Panc1 (cell line): Measurements from ENCODE around the gene FAM83C. TPM values are rescaled to one million over a fixed set of nuclear protein-coding genes. Genes with fewer than 3 reads are reported as not detected.
"Not testable (repeated sequence)": the region's sequence is repeated elsewhere in the genome, so short reads cannot be mapped to it uniquely, and the experiment has no call there.

ENCODE experiments used
- ATAC-seq: fragments of 200-7000 bp; cut with Tn5 transposase; 2 replicates; pipeline ENCODE4 v1.9.1; 2020; ENCODE audit warnings: mild to moderate bottlenecking, moderate library complexity
- BruUV-seq: library from RNA; stranded (reverse); fragments of 400-500 nt; replicated peaks from 2 replicates; lab custom pipeline; 2021; lab: Mats Ljungman, UMichigan
- CTCF ChIA-PET: fragments of 300-600 bp; sonication (Branson Sonifier 250); formaldehyde crosslinking; loops from one replicate; lab custom pipeline; 2022; ENCODE audit warnings: antibody characterized with exemption; lab: Charles Lee
- POLR2A ChIA-PET: fragments of 300-600 bp; sonication (Branson Sonifier 250); formaldehyde crosslinking; loops from one replicate; lab custom pipeline; 2022; ENCODE audit warnings: antibody characterized with exemption; lab: Charles Lee
- DNase-seq: peaks from one replicate; pipeline ENCODE4 v3.0.0-alpha.2; 2010; ENCODE audit warnings: low read depth, low spot score
- H3K27ac ChIP-seq: 2 replicates; pipeline ENCODE4 v1.5.1; 2011; ENCODE audit warnings: mild to moderate bottlenecking, low read length, inconsistent platforms
- H3K27me3 ChIP-seq: fragments of 200-500 bp; sonication (Bioruptor generic); 2 replicates; pipeline ENCODE4 v1.6.0; 2014; ENCODE audit warnings: low read length, inconsistent platforms; ENCODE audit not compliant: control insufficient read depth, insufficient read depth
- H3K36me3 ChIP-seq: fragments of 200-500 bp; sonication (Bioruptor generic); 2 replicates; pipeline ENCODE4 v1.5.1; 2014; ENCODE audit warnings: inconsistent platforms, mild to moderate bottlenecking, low read length, moderate library complexity; ENCODE audit not compliant: control insufficient read depth, insufficient read depth
- H3K4me1 ChIP-seq: 2 replicates; pipeline ENCODE4 v1.5.1; 2011; ENCODE audit warnings: inconsistent platforms, mild to moderate bottlenecking, low read length, moderate library complexity; ENCODE audit not compliant: control insufficient read depth, insufficient read depth
- H3K4me3 ChIP-seq, 2 experiments: 2 replicates each; pipeline ENCODE4 v1.5.1; 2011 to 2012; ENCODE audit warnings: low read depth in 2 of 2, low read length in 2 of 2, mild to moderate bottlenecking in 2 of 2, inconsistent platforms in 1 of 2, moderate library complexity in 1 of 2
- H3K9me3 ChIP-seq: fragments of 200-500 bp; sonication (Bioruptor generic); 2 replicates; pipeline ENCODE4 v1.5.1; 2014; ENCODE audit warnings: low read depth, mild to moderate bottlenecking, inconsistent platforms, low read length, moderate library complexity; ENCODE audit not compliant: control insufficient read depth, insufficient read depth
- CTCF ChIP-seq: fragments of 450-650 bp; IDR thresholded peaks from 2 replicates; pipeline ENCODE4 v1.5.1; 2017; ENCODE audit warnings: mild to moderate bottlenecking
- POLR2AphosphoS5 ChIP-seq: IDR thresholded peaks from 2 replicates; pipeline ENCODE4 v1.6.1; 2012; ENCODE audit warnings: mild to moderate bottlenecking, low read depth, low read length, moderate library complexity
- REST ChIP-seq, 2 experiments: IDR thresholded peaks; 2 replicates each; pipeline ENCODE4 v1.6.1; 2011 to 2012; ENCODE audit warnings: low read depth in 2 of 2, control low read depth in 1 of 2, low read length in 1 of 2, mild to moderate bottlenecking in 1 of 2, moderate library complexity in 1 of 2; ENCODE audit not compliant: insufficient read depth in 1 of 2
- SIN3A ChIP-seq: IDR thresholded peaks from 2 replicates; pipeline ENCODE4 v1.6.1; 2012; ENCODE audit warnings: low read depth, mild to moderate bottlenecking, low read length, moderate library complexity, borderline replicate concordance; ENCODE audit not compliant: insufficient read depth
- TCF7L2 ChIP-seq: IDR thresholded peaks from 2 replicates; pipeline ENCODE4 v1.6.1; 2011; ENCODE audit warnings: mild to moderate bottlenecking, low read depth, low read length, inconsistent platforms
- in situ Hi-C: cut with HindIII; loops from 2 replicates; pipeline ENCODE4 v1.10.0; 2016; ENCODE audit warnings: low sequenced_read_pairs, low pct_unique_long_range_greater_than_20kb
- intact Hi-C: fragments of 100-400 bp; cut with micrococcal nuclease; formaldehyde crosslinking; loops from one replicate; pipeline ENCODE4 v1.10.0; 2022; ENCODE audit not compliant: unreplicated experiment
- total RNA-seq: library from RNA; stranded (reverse); gene quantifications from one replicate; pipeline ENCODE4 v1.2.1, GENCODE V29; 2021; ENCODE audit not compliant: unreplicated experiment

Gene FAM83C
- total RNA-seq, 1 experiment from 2014 or later: not detected

GRCh38 chr20:35317416-35318210, 25.4 kb upstream of the FAM83C start:
- H3K4me3 ChIP-seq: no peak overlapping the region
- TF ChIP-seq REST (IDR thresholded peaks at IDR 0.05; ENCODE audit: insufficient read depth in 1 of 2, low read depth in 2 of 2, low read length in 1 of 2): no peak
- TF ChIP-seq SIN3A: no peak
- no peak for TF ChIP-seq TCF7L2
- TF ChIP-seq POLR2AphosphoS5: no peak
- TF ChIP-seq CTCF: no peak
- in situ Hi-C loops (no loop called here), intact Hi-C loops (no loop called here)
- no peaks in the 10 kb centered on the region for H3K27me3 ChIP-seq
- peaks cover 38% of the 10 kb centered on the region for H3K4me1 ChIP-seq
- ChIA-PET POLR2A (no interaction called here), CTCF (no interaction called here)
- DNase-seq: no peak
- ATAC-seq: no peak
- TSS peak; percentile 55 for BruUV-seq
- no peaks in the 10 kb centered on the region for H3K36me3 ChIP-seq
- H3K27ac ChIP-seq: peak overlapping the region; percentile 84
- H3K9me3 ChIP-seq: no peaks in the 10 kb centered on the region

- H3K4me3 ChIP-seq: no peak overlapping the region
- H3K36me3 ChIP-seq: no peaks in the 10 kb centered on the region
- ATAC-seq (no peak), DNase-seq (no peak)
- in situ Hi-C loops: no loop called here
- intact Hi-C loops: no loop called here
- POLR2A ChIA-PET: no interaction called here
- peak overlapping the region; percentile 71 for H3K27ac ChIP-seq
- no peaks in the 10 kb centered on the region for H3K9me3 ChIP-seq
- no peaks in the 10 kb centered on the region for H3K27me3 ChIP-seq
- CTCF ChIA-PET: no interaction called here
- TF ChIP-seq TCF7L2 (no peak), REST (IDR thresholded peaks at IDR 0.05; ENCODE audit: insufficient read depth in 1 of 2, low read depth in 2 of 2, low read length in 1 of 2) (no peak), POLR2AphosphoS5 (no peak), CTCF (no peak), SIN3A (no peak)
- H3K4me1 ChIP-seq: peaks cover 53% of the 10 kb centered on the region
- BruUV-seq: no TSS peak
Observed at GRCh38 chr20:35316086-35316485, 23.9 kb upstream of the FAM83C start.

- Histone ChIP-seq H3K4me1 (peaks cover 55% of the 10 kb centered on the region), H3K27ac (peak overlapping the region; percentile 71)
- ATAC-seq, intact Hi-C loops, BruUV-seq, in situ Hi-C loops, DNase-seq, H3K4me3 ChIP-seq, H3K27me3 ChIP-seq, POLR2A ChIA-PET, H3K36me3 ChIP-seq, H3K9me3 ChIP-seq, CTCF ChIA-PET: not testable (repeated sequence)
Observed at GRCh38 chr20:35315632-35316020, 23.4 kb upstream of the FAM83C start.
